Ureter (tissue), 1 donor: ENCODE measurements around the gene IL2RA. TPM values are rescaled to one million over a fixed set of nuclear protein-coding genes. Genes with fewer than 3 reads are reported as not detected.
"Not testable (repeated sequence)": the region's sequence is repeated elsewhere in the genome, so short reads cannot be mapped to it uniquely, and the experiment has no call there.

Experiments used
- DNase-seq: peaks from one replicate; pipeline ENCODE4 v3.0.0-alpha.2; 2020; ENCODE audit warnings: low spot score
- total RNA-seq: library from RNA; stranded (reverse); gene quantifications from one replicate; pipeline ENCODE4 v1.2.4, GENCODE V29; 2023
- donor health status: DM: yes; HTN: yes; CAD: no.

IL2RA gene
- total RNA-seq, 1 donor from 2014 or later: 2.2 TPM

- no peak for DNase-seq
Measured at GRCh38 chr10:6082496-6083395, 20.6 kb upstream of the IL2RA start.

GRCh38 chr10:6080417-6080973 lies 18.3 kb upstream of the IL2RA start:
- no peak for DNase-seq

GRCh38 chr10:6079044-6079443 lies 16.9 kb upstream of the IL2RA start:
- DNase-seq: no peak

- DNase-seq: no peak
Measured at GRCh38 chr10:6077071-6077675, 15.0 kb upstream of the IL2RA start.

GRCh38 chr10:6074489-6075301 lies 12.5 kb upstream of the IL2RA start:
- DNase-seq: no peak

- no peak for DNase-seq
Measured at GRCh38 chr10:6072215-6072934, 10.2 kb upstream of the IL2RA start.

GRCh38 chr10:6071181-6072175 lies 9.3 kb upstream of the IL2RA start:
- no peak for DNase-seq

- no peak for DNase-seq
Measured at GRCh38 chr10:6070660-6071059, 8.5 kb upstream of the IL2RA start.

- no peak for DNase-seq
Measured at GRCh38 chr10:6069081-6069931, 7.1 kb upstream of the IL2RA start.

GRCh38 chr10:6068422-6068821 lies 6.3 kb upstream of the IL2RA start:
- no peak for DNase-seq

- no peak for DNase-seq
Measured at GRCh38 chr10:6068006-6068405, 5.8 kb upstream of the IL2RA start.

GRCh38 chr10:6067457-6067856 lies 5.3 kb upstream of the IL2RA start:
- DNase-seq: no peak

GRCh38 chr10:6065835-6066234 lies 3.7 kb upstream of the IL2RA start:
- no peak for DNase-seq

- no peak for DNase-seq
Measured at GRCh38 chr10:6065406-6065805, 3.2 kb upstream of the IL2RA start.

- DNase-seq: not testable (repeated sequence)
Measured at GRCh38 chr10:6064726-6065125, 2.6 kb upstream of the IL2RA start.

GRCh38 chr10:6064119-6064518 lies 2.0 kb upstream of the IL2RA start:
- DNase-seq: no peak

- no peak for DNase-seq
Measured at GRCh38 chr10:6061056-6061455, 1.1 kb downstream of the IL2RA start.

GRCh38 chr10:6059506-6059905 lies 2.7 kb downstream of the IL2RA start:
- no peak for DNase-seq
